Measurements from ENCODE around the gene RIMS4. TPM values are rescaled to one million over a fixed set of nuclear protein-coding genes. Genes with fewer than 3 reads are reported as not detected.

RIMS4 gene
- total and polyA plus RNA-seq, 9 of the 15 experiments (the other 6 are each of a cell fraction or from before 2014, with no cell fraction given): 0.04 TPM; not detected in 8

DNA sequence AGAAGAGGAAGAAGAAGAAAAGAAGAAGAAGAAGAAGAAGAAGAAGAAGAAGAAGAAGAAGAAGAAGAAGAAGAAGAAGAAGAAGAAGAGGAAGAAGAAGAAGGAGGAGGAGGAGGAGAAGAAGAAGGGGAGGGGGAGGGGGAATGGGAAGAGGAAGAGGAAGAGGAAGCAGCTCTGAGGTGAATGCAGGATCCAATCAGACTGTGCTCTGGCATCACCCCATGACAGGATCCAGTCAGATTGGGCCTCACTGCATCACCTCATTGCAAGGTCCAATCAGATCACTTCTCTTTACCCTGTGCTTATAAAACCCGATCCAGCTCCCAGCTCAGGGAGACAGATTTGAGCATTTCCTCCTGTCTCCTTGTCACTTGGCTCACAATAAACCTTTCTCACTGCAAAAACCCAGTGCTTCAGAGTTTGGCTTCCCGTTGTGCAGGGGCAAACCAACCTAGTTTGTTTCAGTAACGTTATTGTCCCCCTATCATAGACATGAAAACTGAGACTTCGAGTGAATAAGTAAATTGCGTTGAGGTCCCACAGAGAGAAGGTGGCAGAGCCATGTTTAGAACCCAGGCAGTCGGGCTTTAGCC lies 46.6 kb upstream of the RIMS4 start (continued):
- TF ChIP-seq, protein P1, sequence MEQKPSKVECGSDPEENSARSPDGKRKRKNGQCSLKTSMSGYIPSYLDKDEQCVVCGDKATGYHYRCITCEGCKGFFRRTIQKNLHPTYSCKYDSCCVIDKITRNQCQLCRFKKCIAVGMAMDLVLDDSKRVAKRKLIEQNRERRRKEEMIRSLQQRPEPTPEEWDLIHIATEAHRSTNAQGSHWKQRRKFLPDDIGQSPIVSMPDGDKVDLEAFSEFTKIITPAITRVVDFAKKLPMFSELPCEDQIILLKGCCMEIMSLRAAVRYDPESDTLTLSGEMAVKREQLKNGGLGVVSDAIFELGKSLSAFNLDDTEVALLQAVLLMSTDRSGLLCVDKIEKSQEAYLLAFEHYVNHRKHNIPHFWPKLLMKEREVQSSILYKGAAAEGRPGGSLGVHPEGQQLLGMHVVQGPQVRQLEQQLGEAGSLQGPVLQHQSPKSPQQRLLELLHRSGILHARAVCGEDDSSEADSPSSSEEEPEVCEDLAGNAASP (IDR thresholded peaks at IDR 0.05): no peak
- TF ChIP-seq, protein P2, sequence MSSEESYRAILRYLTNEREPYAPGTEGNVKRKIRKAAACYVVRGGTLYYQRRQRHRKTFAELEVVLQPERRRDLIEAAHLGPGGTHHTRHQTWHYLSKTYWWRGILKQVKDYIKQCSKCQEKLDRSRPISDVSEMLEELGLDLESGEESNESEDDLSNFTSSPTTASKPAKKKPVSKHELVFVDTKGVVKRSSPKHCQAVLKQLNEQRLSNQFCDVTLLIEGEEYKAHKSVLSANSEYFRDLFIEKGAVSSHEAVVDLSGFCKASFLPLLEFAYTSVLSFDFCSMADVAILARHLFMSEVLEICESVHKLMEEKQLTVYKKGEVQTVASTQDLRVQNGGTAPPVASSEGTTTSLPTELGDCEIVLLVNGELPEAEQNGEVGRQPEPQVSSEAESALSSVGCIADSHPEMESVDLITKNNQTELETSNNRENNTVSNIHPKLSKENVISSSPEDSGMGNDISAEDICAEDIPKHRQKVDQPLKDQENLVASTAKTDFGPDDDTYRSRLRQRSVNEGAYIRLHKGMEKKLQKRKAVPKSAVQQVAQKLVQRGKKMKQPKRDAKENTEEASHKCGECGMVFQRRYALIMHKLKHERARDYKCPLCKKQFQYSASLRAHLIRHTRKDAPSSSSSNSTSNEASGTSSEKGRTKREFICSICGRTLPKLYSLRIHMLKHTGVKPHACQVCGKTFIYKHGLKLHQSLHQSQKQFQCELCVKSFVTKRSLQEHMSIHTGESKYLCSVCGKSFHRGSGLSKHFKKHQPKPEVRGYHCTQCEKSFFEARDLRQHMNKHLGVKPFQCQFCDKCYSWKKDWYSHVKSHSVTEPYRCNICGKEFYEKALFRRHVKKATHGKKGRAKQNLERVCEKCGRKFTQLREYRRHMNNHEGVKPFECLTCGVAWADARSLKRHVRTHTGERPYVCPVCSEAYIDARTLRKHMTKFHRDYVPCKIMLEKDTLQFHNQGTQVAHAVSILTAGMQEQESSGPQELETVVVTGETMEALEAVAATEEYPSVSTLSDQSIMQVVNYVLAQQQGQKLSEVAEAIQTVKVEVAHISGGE (CRISPR knock-in tag; IDR thresholded peaks at IDR 0.05): no peak
- TF ChIP-seq CSDE1 (IDR thresholded peaks at IDR 0.05) (no peak), SRSF1 (IDR thresholded peaks at IDR 0.05; ENCODE audit: low read depth, low read length) (no peak), MBD2 (IDR thresholded peaks at IDR 0.05; ENCODE audit: borderline replicate concordance, low read depth) (peak; percentile 59; the same call in 1 of the 2 replicates), FIP1L1 (IDR thresholded peaks at IDR 0.05; ENCODE audit: low read depth, low read length, poor library complexity, severe bottlenecking) (no peak), GATAD2B (IDR thresholded peaks at IDR 0.05; ENCODE audit: borderline replicate concordance) (no peak), PTBP1 (IDR thresholded peaks at IDR 0.05; ENCODE audit: low read depth, low read length) (no peak), PHTF2 (CRISPR knock-in tag; IDR thresholded peaks at IDR 0.05) (no peak), ZNF253 (CRISPR knock-in tag; conservative IDR thresholded peaks at IDR 0.05) (no peak), WHSC1 (IDR thresholded peaks at IDR 0.05; ENCODE audit: low read length) (no peak), MAFK (IDR thresholded peaks at IDR 0.05; ENCODE audit: low read length) (no peak), MTF1 (CRISPR knock-in tag; IDR thresholded peaks at IDR 0.05; ENCODE audit: borderline replicate concordance) (no peak), GTF2A2 (tag; IDR thresholded peaks at IDR 0.05) (no peak), ETV6 (IDR thresholded peaks at IDR 0.05; ENCODE audit: borderline replicate concordance in 1 of 2, low read depth in 2 of 2, low read length in 1 of 2) (peak; percentile 73 to 86; a peak in 3 of 4 replicates), ETV6 (CRISPR knock-in tag; IDR thresholded peaks at IDR 0.05; ENCODE audit: borderline replicate concordance) (no peak), PHB2 (IDR thresholded peaks at IDR 0.05; ENCODE audit: low read depth) (no peak), GTF2E2 (tag; IDR thresholded peaks at IDR 0.05) (no peak), YY1 (IDR thresholded peaks at IDR 0.05; ENCODE audit: borderline replicate concordance in 1 of 3, control insufficient read depth in 1 of 3, extremely low read depth in 1 of 3, insufficient read depth in 3 of 3, insufficient read length in 1 of 3, insufficient replicate concordance in 2 of 3, low read depth in 1 of 3, low read length in 2 of 3) (no peak)
- TF ChIP-seq, protein P3, sequence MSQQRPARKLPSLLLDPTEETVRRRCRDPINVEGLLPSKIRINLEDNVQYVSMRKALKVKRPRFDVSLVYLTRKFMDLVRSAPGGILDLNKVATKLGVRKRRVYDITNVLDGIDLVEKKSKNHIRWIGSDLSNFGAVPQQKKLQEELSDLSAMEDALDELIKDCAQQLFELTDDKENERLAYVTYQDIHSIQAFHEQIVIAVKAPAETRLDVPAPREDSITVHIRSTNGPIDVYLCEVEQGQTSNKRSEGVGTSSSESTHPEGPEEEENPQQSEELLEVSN (IDR thresholded peaks at IDR 0.05; ENCODE audit: borderline replicate concordance in 1 of 2, extremely low read depth in 1 of 2, insufficient read depth in 1 of 2, insufficient read length in 1 of 2, low read depth in 1 of 2, low read length in 1 of 2, poor library complexity in 1 of 2, severe bottlenecking in 1 of 2): no peak
